Subcutaneous adipose tissue (tissue), 4 donors: ENCODE data around the gene CLP1. TPM values are rescaled to one million over a fixed set of nuclear protein-coding genes. Genes with fewer than 3 reads are reported as not detected.

Experiments used
- CTCF ChIP-seq: fragments of 450-650 bp; IDR thresholded peaks from one replicate; pipeline ENCODE4 v1.5.1; 2016; ENCODE audit warnings: low read depth, mild to moderate bottlenecking, control low read depth, antibody characterized with exemption, moderate library complexity
- total RNA-seq, 4 donors: library from RNA; depleted of rRNA; stranded (reverse); fragments of >200 nt; gene quantifications; one replicate each; pipeline ENCODE4 v1.1.0, GENCODE V29; 2016

CLP1 gene
- total RNA-seq, 4 donors from 2014 or later = 5.7 to 11.5 (median 10.0) TPM

GRCh38 chr11:57634311-57634710 lies 23.3 kb upstream of the CLP1 start:
- TF ChIP-seq CTCF = no peak

- TF ChIP-seq CTCF = no peak
These were observed 22.3 kb upstream of the CLP1 start for GRCh38 chr11:57635246-57635645.

GRCh38 chr11:57637626-57638004 lies 19.9 kb upstream of the CLP1 start:
- TF ChIP-seq CTCF = no peak

GRCh38 chr11:57638005-57638781 lies 19.4 kb upstream of the CLP1 start:
- TF ChIP-seq CTCF = no peak

- no peak for TF ChIP-seq CTCF
These were observed 18.7 kb upstream of the CLP1 start for GRCh38 chr11:57638811-57639320.

- TF ChIP-seq CTCF = no peak
These were observed 18.1 kb upstream of the CLP1 start for GRCh38 chr11:57639321-57640067.

GRCh38 chr11:57640068-57640800 lies 17.3 kb upstream of the CLP1 start:
- no peak for TF ChIP-seq CTCF
